Astrocyte (in vitro differentiated cells and primary cell): ENCODE data around the gene SPATA24.

Source experiments
- CTCF ChIP-seq: IDR thresholded peaks from 2 replicates; pipeline ENCODE4 v1.5.1; 2011; ENCODE audit warnings: low read depth, mild to moderate bottlenecking, inconsistent platforms, low read length, moderate library complexity; ENCODE audit not compliant: insufficient read depth
- EZH2 ChIP-seq: IDR thresholded peaks from 2 replicates; pipeline ENCODE4 v1.6.1; 2012; ENCODE audit warnings: mild to moderate bottlenecking, low read length, inconsistent platforms; ENCODE audit not compliant: insufficient read depth

GRCh38 chr5:139410993-139411828 lies 7.3 kb upstream of the SPATA24 start:
- TF ChIP-seq EZH2 (no peak), CTCF (no peak)
